Measurements from ENCODE around the gene ATP6V0B.

- TF ChIP-seq POLR2A (IDR thresholded peaks at IDR 0.05) (no peak), CTCF (IDR thresholded peaks at IDR 0.05) (peak in 11 of 12 donors; percentile 9 to 45 (median 25))
These were observed 44.4 kb upstream of the ATP6V0B start for GRCh38 chr1:43930168-43930948.

All from heart left ventricle (tissue), 13 donors.